Gastroesophageal sphincter (tissue), 4 donors: ENCODE data around the gene YWHAE. TPM values are rescaled to one million over a fixed set of nuclear protein-coding genes. Genes with fewer than 3 reads are reported as not detected.

ENCODE experiments used
- ATAC-seq: fragments of 150-250 bp; one replicate; pipeline ENCODE4 v1.9.1; 2016; ENCODE audit warnings: mild to moderate bottlenecking, moderate library complexity
- H3K27ac ChIP-seq, 4 donors: fragments of 200-600 bp; sonication (generic) in 3 of 4; 1 replicate in 3 of 4; 2 replicates in 1 of 4; pipeline ENCODE4 v1.5.1; 2016 to 2019
- H3K27me3 ChIP-seq: fragments of 200-600 bp; sonication (generic); one replicate; pipeline ENCODE4 v1.5.1; 2019
- H3K36me3 ChIP-seq, 2 donors: fragments of 200-600 bp; sonication (generic); one replicate each; pipeline ENCODE4 v1.5.1; 2019; ENCODE audit warnings: control low read depth in 1 of 2
- H3K4me1 ChIP-seq, 3 donors: fragments of 200-600 bp; sonication (generic); 1 replicate in 2 of 3; 2 replicates in 1 of 3; pipeline ENCODE4 v1.5.1; 2016 to 2019; ENCODE audit warnings: control low read depth in 2 of 3
- H3K4me3 ChIP-seq, 2 donors: fragments of 200-600 bp; sonication (generic); one replicate each; pipeline ENCODE4 v1.5.1; 2019; ENCODE audit warnings: mild to moderate bottlenecking in 1 of 2, moderate library complexity in 1 of 2
- H3K9me3 ChIP-seq, 3 donors: fragments of 200-600 bp; sonication (generic); one replicate each; pipeline ENCODE4 v1.5.1; 2017 to 2019; ENCODE audit warnings: control low read depth in 2 of 3
- EP300 ChIP-seq: sonication (generic); formaldehyde crosslinking; IDR thresholded peaks from one replicate; pipeline ENCODE4 v1.6.1; 2017; ENCODE audit warnings: antibody characterized with exemption, mild to moderate bottlenecking
- POLR2A ChIP-seq, 2 donors: fragments of 450-650 bp; IDR thresholded peaks; one replicate each; pipeline ENCODE4 v1.6.1; 2017; ENCODE audit warnings: antibody characterized with exemption in 2 of 2, mild to moderate bottlenecking in 2 of 2, moderate library complexity in 1 of 2
- POLR2AphosphoS5 ChIP-seq: sonication (generic); formaldehyde crosslinking; IDR thresholded peaks from one replicate; pipeline ENCODE4 v1.6.1; 2017; ENCODE audit warnings: antibody characterized with exemption
- WGBS, 2 donors: methylation state at CpG; one replicate each; pipeline ENCODE4 v1.1.5; 2018; ENCODE audit warnings: low coverage in 1 of 2; 5-methylcytosine and 5-hydroxymethylcytosine counted together
- total RNA-seq, 4 donors: library from RNA; depleted of rRNA; stranded (reverse); fragments of >200 nt; gene quantifications; one replicate each; pipeline ENCODE4 v1.1.0, GENCODE V29; 2016
- TF ChIP-seq, protein P1 (sequence below), 4 experiments: fragments of 200-600 bp in 2 of 4; fragments of 450-650 bp in 2 of 4; sonication (generic) in 1 of 4; IDR thresholded peaks; one replicate each; pipeline ENCODE4 v1.5.1; 2017 to 2019; ENCODE audit warnings: antibody characterized with exemption in 4 of 4, mild to moderate bottlenecking in 2 of 4, moderate library complexity in 2 of 4

YWHAE gene
- total RNA-seq, 4 donors from 2014 or later: 359 to 456 (median 398) TPM

- no peak for ATAC-seq
- Histone ChIP-seq H3K4me3 (no peak overlapping the region), H3K9me3 (no peaks in the 10 kb centered on the region), H3K27me3 (no peaks in the 10 kb centered on the region), H3K36me3 (no peaks in the 10 kb centered on the region), H3K4me1 (peaks cover 0 to 8% (median 0%) of the 10 kb centered on the region in 3 donors), H3K27ac (no peak overlapping the region)
- 81 to 90% methylated on average over 6 to 12 of the region's 19 CpGs for WGBS, 2 donors
- no peak for TF ChIP-seq POLR2AphosphoS5
Measured at GRCh38 chr17:1323336-1323735, 76.7 kb downstream of the YWHAE start.

GRCh38 chr17:1322480-1322879, 77.5 kb downstream of the YWHAE start:
- Histone ChIP-seq H3K27ac (no peak overlapping the region), H3K4me3 (no peak overlapping the region), H3K27me3 (no peaks in the 10 kb centered on the region), H3K36me3 (no peaks in the 10 kb centered on the region), H3K4me1 (peaks cover 0 to 13% (median 0%) of the 10 kb centered on the region in 3 donors), H3K9me3 (no peaks in the 10 kb centered on the region)
- no peak for ATAC-seq
- WGBS, 2 donors: 46 to 50% methylated on average over 6 to 7 of the region's 10 CpGs
- TF ChIP-seq POLR2AphosphoS5: no peak
- TF ChIP-seq POLR2A (IDR thresholded peaks at IDR 0.05): no peak
- TF ChIP-seq, protein P1, sequence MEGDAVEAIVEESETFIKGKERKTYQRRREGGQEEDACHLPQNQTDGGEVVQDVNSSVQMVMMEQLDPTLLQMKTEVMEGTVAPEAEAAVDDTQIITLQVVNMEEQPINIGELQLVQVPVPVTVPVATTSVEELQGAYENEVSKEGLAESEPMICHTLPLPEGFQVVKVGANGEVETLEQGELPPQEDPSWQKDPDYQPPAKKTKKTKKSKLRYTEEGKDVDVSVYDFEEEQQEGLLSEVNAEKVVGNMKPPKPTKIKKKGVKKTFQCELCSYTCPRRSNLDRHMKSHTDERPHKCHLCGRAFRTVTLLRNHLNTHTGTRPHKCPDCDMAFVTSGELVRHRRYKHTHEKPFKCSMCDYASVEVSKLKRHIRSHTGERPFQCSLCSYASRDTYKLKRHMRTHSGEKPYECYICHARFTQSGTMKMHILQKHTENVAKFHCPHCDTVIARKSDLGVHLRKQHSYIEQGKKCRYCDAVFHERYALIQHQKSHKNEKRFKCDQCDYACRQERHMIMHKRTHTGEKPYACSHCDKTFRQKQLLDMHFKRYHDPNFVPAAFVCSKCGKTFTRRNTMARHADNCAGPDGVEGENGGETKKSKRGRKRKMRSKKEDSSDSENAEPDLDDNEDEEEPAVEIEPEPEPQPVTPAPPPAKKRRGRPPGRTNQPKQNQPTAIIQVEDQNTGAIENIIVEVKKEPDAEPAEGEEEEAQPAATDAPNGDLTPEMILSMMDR (IDR thresholded peaks at IDR 0.05): no peak
- no peak for TF ChIP-seq EP300

DNA sequence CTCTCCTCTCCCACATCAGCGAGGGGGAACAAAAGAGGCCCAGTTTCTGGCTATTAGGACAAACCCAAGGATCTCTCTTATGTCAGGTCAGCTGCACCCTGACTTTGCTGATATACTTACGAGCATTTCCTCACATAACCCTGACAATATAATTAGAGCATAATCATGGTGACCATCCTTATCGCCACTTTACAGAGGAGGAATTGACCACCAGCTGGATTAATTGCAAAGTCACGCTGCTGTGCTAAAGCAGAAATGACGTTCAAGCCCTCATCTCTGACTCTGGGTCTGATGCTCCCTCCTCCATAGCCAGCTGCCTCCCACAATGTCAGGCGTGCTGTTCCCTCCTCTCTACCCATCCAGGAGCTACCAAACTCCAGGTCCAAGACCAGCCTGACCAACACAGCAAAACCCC, 78.0 kb downstream of the YWHAE start:
- TF ChIP-seq EP300 (no peak), POLR2A (IDR thresholded peaks at IDR 0.05) (no peak), POLR2AphosphoS5 (no peak)
- TF ChIP-seq, protein P1 (IDR thresholded peaks at IDR 0.05): no peak
- H3K4me1 ChIP-seq: peaks cover 0 to 13% (median 0%) of the 10 kb centered on the region in 3 donors
- no peak overlapping the region for H3K27ac ChIP-seq
- H3K9me3 ChIP-seq: no peaks in the 10 kb centered on the region
- 74 to 88% methylated on average over 1 to 5 of the region's 6 CpGs for WGBS, 2 donors
- no peak overlapping the region for H3K4me3 ChIP-seq
- no peak for ATAC-seq
- H3K36me3 ChIP-seq: no peaks in the 10 kb centered on the region
- H3K27me3 ChIP-seq: no peaks in the 10 kb centered on the region

DNA sequence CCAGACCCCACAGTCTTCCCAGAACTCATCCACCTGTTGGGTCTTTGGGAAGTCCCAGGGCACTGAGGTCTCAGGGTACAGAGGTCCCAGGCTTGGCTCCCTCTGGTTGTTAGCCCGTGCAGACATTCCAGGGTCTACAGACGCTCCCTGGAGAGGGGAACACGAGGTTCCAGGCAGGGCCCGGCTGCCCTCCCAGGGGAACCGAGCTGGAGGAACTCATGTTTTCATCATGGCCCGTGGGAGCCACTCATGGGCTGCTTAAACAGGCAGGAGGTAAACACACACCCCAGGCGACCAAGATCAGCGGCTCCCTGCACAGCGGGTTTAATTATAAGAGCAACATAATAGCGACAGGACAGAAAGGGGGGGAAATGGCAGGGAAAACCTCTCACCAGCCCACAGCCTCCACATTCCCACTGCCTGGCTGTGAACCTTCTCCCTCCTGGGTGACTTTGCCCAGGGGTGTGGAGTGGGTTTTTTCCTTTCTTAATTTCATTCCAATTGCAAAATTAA, 84.1 kb downstream of the YWHAE start:
- peaks cover 0 to 13% (median 0%) of the 10 kb centered on the region in 3 donors for H3K4me1 ChIP-seq
- no peak overlapping the region for H3K4me3 ChIP-seq
- WGBS, 2 donors: 73% methylated on average over 2 of the region's 10 CpGs; no CpG with 5 or more reads in 1 of the 2 donors
- no peaks in the 10 kb centered on the region for H3K36me3 ChIP-seq
- no peak for TF ChIP-seq POLR2A (IDR thresholded peaks at IDR 0.05)
- no peak for TF ChIP-seq POLR2AphosphoS5
- TF ChIP-seq EP300: no peak
- TF ChIP-seq, protein P1 (IDR thresholded peaks at IDR 0.05): no peak
- ATAC-seq: peak; percentile 57
- H3K9me3 ChIP-seq: no peaks in the 10 kb centered on the region
- H3K27me3 ChIP-seq: peaks cover 43% of the 10 kb centered on the region
- H3K27ac ChIP-seq: no peak overlapping the region

DNA sequence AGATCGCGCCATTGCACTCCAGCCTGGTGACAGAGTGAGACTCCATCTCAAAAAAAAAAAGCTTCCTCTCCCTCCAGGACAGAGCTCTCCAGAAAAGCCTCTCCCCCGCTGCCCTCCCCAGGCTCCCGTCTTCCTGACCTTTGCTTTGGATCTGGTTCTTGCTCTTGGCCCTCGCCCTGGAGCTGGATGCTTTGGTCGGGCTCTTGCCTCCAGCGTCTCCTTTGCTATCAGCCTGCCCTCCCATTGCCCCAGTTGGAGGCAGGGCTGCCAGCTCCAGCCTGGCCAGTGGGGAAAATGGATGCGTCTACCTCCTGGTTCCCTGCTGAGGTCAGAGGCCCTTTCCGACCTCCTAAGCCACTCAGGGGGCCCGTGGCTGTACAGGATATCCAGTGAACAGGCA, 84.6 kb downstream of the YWHAE start:
- peaks cover 43% of the 10 kb centered on the region for H3K27me3 ChIP-seq
- ATAC-seq: no peak

More for the DNA sequence above, 84.6 kb downstream of the YWHAE start:
- peaks cover 0 to 13% (median 0%) of the 10 kb centered on the region in 3 donors for H3K4me1 ChIP-seq
- H3K36me3 ChIP-seq: no peaks in the 10 kb centered on the region
- H3K4me3 ChIP-seq: no peak overlapping the region
- H3K9me3 ChIP-seq: no peaks in the 10 kb centered on the region
- 54% methylated on average over 5 of the region's 10 CpGs; no CpG with 5 or more reads in 1 of the 2 donors for WGBS, 2 donors
- no peak for TF ChIP-seq POLR2AphosphoS5
- no peak for TF ChIP-seq POLR2A (IDR thresholded peaks at IDR 0.05)
- TF ChIP-seq EP300: no peak
- TF ChIP-seq, protein P1 (IDR thresholded peaks at IDR 0.05): no peak
- H3K27ac ChIP-seq: no peak overlapping the region
